Stimulated activated naive B cell treated with anti-CD40 and anti-IgM and Interleukin-4, amounts not matched to agents 10 μg/mL and 1 μg/mL and 100 μg/mL, for 72 hours (primary cell): ENCODE results near the gene SH3D21.

Experiments
- ATAC-seq, 2 donors: fragments of 150-1000 bp; cut with Tn5 transposase; replicated peaks; 2 replicates each; pipeline ENCODE4 v1.10.0; 2021; ENCODE audit warnings: moderate library complexity in 1 of 2
- DNase-seq: peaks from one replicate; pipeline ENCODE4 v3.0.0; 2021
- H3K27ac Mint-ChIP-seq: one replicate; pipeline ENCODE4 v1.8.0; 2022; ENCODE audit warnings: mild to moderate bottlenecking, mixed read lengths
- H3K27me3 Mint-ChIP-seq, 2 donors: one replicate each; pipeline ENCODE4 v1.8.0; 2022; ENCODE audit warnings: mixed read lengths in 2 of 2
- H3K36me3 Mint-ChIP-seq, 2 donors: one replicate each; pipeline ENCODE4 v1.8.0; 2022; ENCODE audit warnings: mixed read lengths in 2 of 2, mild to moderate bottlenecking in 1 of 2
- H3K4me1 Mint-ChIP-seq, 2 donors: one replicate each; pipeline ENCODE4 v1.8.0; 2022; ENCODE audit warnings: mixed read lengths in 2 of 2, mild to moderate bottlenecking in 1 of 2
- H3K4me3 Mint-ChIP-seq, 2 donors: one replicate each; pipeline ENCODE4 v1.8.0; 2022; ENCODE audit warnings: mild to moderate bottlenecking in 2 of 2, mixed read lengths in 2 of 2, moderate library complexity in 1 of 2
- H3K9me3 Mint-ChIP-seq, 2 donors: one replicate each; pipeline ENCODE4 v1.8.0; 2022; ENCODE audit warnings: mixed read lengths in 2 of 2, mild to moderate bottlenecking in 1 of 2

SH3D21 gene

GRCh38 chr1:36367798-36368197, 61.6 kb downstream of the SH3D21 start:
- no peaks in the 10 kb centered on the region for H3K9me3 Mint-ChIP-seq
- DNase-seq (no peak), ATAC-seq (no peak)
- H3K4me3 Mint-ChIP-seq: no peak overlapping the region
- H3K27me3 Mint-ChIP-seq: no peaks in the 10 kb centered on the region
- no peak overlapping the region for H3K27ac Mint-ChIP-seq
- peaks cover 42 to 73% of the 10 kb centered on the region in 2 donors for H3K4me1 Mint-ChIP-seq
- peaks cover 10 to 17% of the 10 kb centered on the region in 2 donors for H3K36me3 Mint-ChIP-seq

- Mint-ChIP-seq H3K4me1 (peaks cover 54 to 88% of the 10 kb centered on the region in 2 donors), H3K36me3 (peaks cover 8 to 22% of the 10 kb centered on the region in 2 donors), H3K27ac (peak overlapping the region; percentile 25), H3K9me3 (no peaks in the 10 kb centered on the region), H3K4me3 (no peak overlapping the region), H3K27me3 (no peaks in the 10 kb centered on the region)
- ATAC-seq (peak; percentile 35 to 41), DNase-seq (peak; percentile 55)
These were observed 63.1 kb downstream of the SH3D21 start for GRCh38 chr1:36369061-36369861.
